A673 (cell line): ENCODE results near the gene SEC62. TPM values are rescaled to one million over a fixed set of nuclear protein-coding genes. Genes with fewer than 3 reads are reported as not detected.

Experiments
- BruUV-seq: library from RNA; stranded (reverse); fragments of 400-500 nt; replicated peaks from 2 replicates; lab custom pipeline; 2021; lab: Mats Ljungman, UMichigan
- CTCF ChIA-PET: fragments of 300-600 bp; sonication (Branson Sonifier 250); formaldehyde crosslinking; loops from one replicate; lab custom pipeline; 2022; ENCODE audit warnings: antibody characterized with exemption; lab: Charles Lee
- POLR2A ChIA-PET: fragments of 300-600 bp; sonication (Branson Sonifier 250); formaldehyde crosslinking; loops from one replicate; lab custom pipeline; 2022; ENCODE audit warnings: antibody characterized with exemption; ENCODE audit not compliant: low non-redundant PET; lab: Charles Lee
- DNase-seq: peaks from one replicate; pipeline ENCODE4 v3.0.0-alpha.2; 2015; ENCODE audit warnings: low spot score
- H3K27ac ChIP-seq: fragments of 200-600 bp; sonication (generic); 2 replicates; pipeline ENCODE4 v1.5.1; 2016; ENCODE audit warnings: mixed run types, low read depth, mild to moderate bottlenecking, mixed read lengths, antibody characterized with exemption, low read length; ENCODE audit not compliant: poor library complexity, severe bottlenecking
- H3K27me3 ChIP-seq: fragments of 200-600 bp; sonication (generic); replicated peaks from 2 replicates; pipeline ENCODE4 v1.6.1; 2017; ENCODE audit warnings: mixed run types, low read depth, mild to moderate bottlenecking, mixed read lengths, antibody characterized with exemption, low read length; ENCODE audit not compliant: insufficient read depth, poor library complexity
- H3K36me3 ChIP-seq: fragments of 200-600 bp; sonication (generic); 2 replicates; pipeline ENCODE4 v1.6.1; 2016; ENCODE audit warnings: mixed run types, mild to moderate bottlenecking, mixed read lengths, antibody characterized with exemption, low read length; ENCODE audit not compliant: insufficient read depth, poor library complexity, severe bottlenecking
- H3K4me1 ChIP-seq: fragments of 200-600 bp; sonication (generic); 2 replicates; pipeline ENCODE4 v1.6.1; 2017; ENCODE audit warnings: mixed run types, mild to moderate bottlenecking, mixed read lengths, antibody characterized with exemption, low read length; ENCODE audit not compliant: insufficient read depth, poor library complexity, severe bottlenecking
- H3K4me3 ChIP-seq: fragments of 200-600 bp; sonication (generic); 2 replicates; pipeline ENCODE4 v1.5.1; 2016; ENCODE audit warnings: low read depth, mixed run types, mild to moderate bottlenecking, mixed read lengths, low read length; ENCODE audit not compliant: poor library complexity, severe bottlenecking
- H3K9me3 ChIP-seq: fragments of 200-600 bp; sonication (generic); 2 replicates; pipeline ENCODE4 v1.6.1; 2016; ENCODE audit warnings: mixed run types, low read depth, mild to moderate bottlenecking, mixed read lengths, antibody characterized with exemption, low read length; ENCODE audit not compliant: poor library complexity, severe bottlenecking
- EZH2 ChIP-seq: fragments of 200-600 bp; sonication (generic); IDR thresholded peaks from 2 replicates; pipeline ENCODE4 v1.6.1; 2017; ENCODE audit warnings: borderline replicate concordance, low read depth, mild to moderate bottlenecking, mixed read lengths, antibody characterized with exemption, low read length; ENCODE audit not compliant: poor library complexity, severe bottlenecking
- intact Hi-C: fragments of 100-400 bp; cut with micrococcal nuclease; formaldehyde crosslinking; loops from one replicate; pipeline ENCODE4 v1.10.0; 2022; ENCODE audit not compliant: unreplicated experiment
- total RNA-seq: library from RNA; stranded (reverse); gene quantifications from 2 replicates; pipeline ENCODE4 v1.2.3, GENCODE V29; 2021
- TF ChIP-seq, protein P1 (sequence below): fragments of 300-800, 200-600 bp; sonication (generic); conservative IDR thresholded peaks from 2 replicates; pipeline ENCODE4 v1.5.1; 2017; ENCODE audit warnings: low read depth, mild to moderate bottlenecking, antibody characterized with exemption, low read length, moderate library complexity, mixed read lengths

The SEC62 gene
- total RNA-seq, 1 experiment from 2014 or later: 80.9 TPM

GRCh38 chr3:169955406-169955805 lies 11.2 kb upstream of the SEC62 start:
- no peaks in the 10 kb centered on the region for H3K4me1 ChIP-seq
- ChIA-PET POLR2A (no interaction called here), CTCF (no interaction called here)
- intact Hi-C loops: no loop called here
- no peak for DNase-seq
- no peak overlapping the region for H3K4me3 ChIP-seq
- BruUV-seq: no TSS peak
- no peaks in the 10 kb centered on the region for H3K9me3 ChIP-seq
- no peak overlapping the region for H3K27ac ChIP-seq
- no peaks in the 10 kb centered on the region for H3K27me3 ChIP-seq
- H3K36me3 ChIP-seq: no peaks in the 10 kb centered on the region
- TF ChIP-seq, protein P1, sequence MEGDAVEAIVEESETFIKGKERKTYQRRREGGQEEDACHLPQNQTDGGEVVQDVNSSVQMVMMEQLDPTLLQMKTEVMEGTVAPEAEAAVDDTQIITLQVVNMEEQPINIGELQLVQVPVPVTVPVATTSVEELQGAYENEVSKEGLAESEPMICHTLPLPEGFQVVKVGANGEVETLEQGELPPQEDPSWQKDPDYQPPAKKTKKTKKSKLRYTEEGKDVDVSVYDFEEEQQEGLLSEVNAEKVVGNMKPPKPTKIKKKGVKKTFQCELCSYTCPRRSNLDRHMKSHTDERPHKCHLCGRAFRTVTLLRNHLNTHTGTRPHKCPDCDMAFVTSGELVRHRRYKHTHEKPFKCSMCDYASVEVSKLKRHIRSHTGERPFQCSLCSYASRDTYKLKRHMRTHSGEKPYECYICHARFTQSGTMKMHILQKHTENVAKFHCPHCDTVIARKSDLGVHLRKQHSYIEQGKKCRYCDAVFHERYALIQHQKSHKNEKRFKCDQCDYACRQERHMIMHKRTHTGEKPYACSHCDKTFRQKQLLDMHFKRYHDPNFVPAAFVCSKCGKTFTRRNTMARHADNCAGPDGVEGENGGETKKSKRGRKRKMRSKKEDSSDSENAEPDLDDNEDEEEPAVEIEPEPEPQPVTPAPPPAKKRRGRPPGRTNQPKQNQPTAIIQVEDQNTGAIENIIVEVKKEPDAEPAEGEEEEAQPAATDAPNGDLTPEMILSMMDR: no peak
- TF ChIP-seq EZH2: no peak

DNA sequence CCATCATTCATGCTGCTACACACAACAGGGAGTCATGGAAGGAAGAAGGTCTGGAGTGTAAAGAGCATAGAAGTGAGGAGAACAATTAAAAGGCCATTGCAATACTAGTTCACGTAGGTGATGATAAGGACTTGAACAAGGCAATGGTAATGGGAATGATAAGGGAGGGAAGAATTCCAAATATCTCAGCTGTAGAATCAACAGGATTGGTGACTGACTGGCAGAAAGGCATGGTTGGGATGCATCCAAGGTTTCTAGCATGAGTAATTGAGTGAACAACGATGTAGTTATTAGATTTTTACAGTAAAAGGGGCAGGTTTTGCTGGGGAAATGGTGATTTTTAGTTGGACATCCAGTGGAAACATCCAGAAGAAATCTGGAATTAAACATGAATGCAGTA lies 2.4 kb upstream of the SEC62 start:
- H3K36me3 ChIP-seq: no peaks in the 10 kb centered on the region
- no TSS peak for BruUV-seq
- TF ChIP-seq EZH2: no peak
- TF ChIP-seq, protein P1: no peak
- H3K4me1 ChIP-seq: peaks cover 12% of the 10 kb centered on the region
- H3K27ac ChIP-seq: no peak overlapping the region
- POLR2A ChIA-PET: no interaction called here
- intact Hi-C loops: loop anchor here (10.0 kb wide), 1 partner anchor 199 kb away; the partner anchor contains the start of genes ACTRT3 and TERC
- no peak overlapping the region for H3K4me3 ChIP-seq
- H3K27me3 ChIP-seq: peaks cover 5% of the 10 kb centered on the region
- no peak for DNase-seq
- H3K9me3 ChIP-seq: no peaks in the 10 kb centered on the region
- CTCF ChIA-PET: no interaction called here

- Histone ChIP-seq H3K36me3 (no peaks in the 10 kb centered on the region), H3K27me3 (peaks cover 3% of the 10 kb centered on the region), H3K27ac (peak overlapping the region; percentile 94), H3K9me3 (no peaks in the 10 kb centered on the region), H3K4me1 (peaks cover 12% of the 10 kb centered on the region), H3K4me3 (peak overlapping the region; percentile 88)
- intact Hi-C loops: loop anchor here (10.0 kb wide), 1 partner anchor 201 kb away; the partner anchor contains the start of genes ACTRT3 and TERC
- TSS peak; percentile 78 for BruUV-seq
- no peak for TF ChIP-seq EZH2
- TF ChIP-seq, protein P1: no peak
- no peak for DNase-seq
- ChIA-PET CTCF (interaction anchor here (0.6 kb wide), 1 partner anchor 36 kb away, joined by 5 read pairs; no protein-coding TSS in a partner anchor), POLR2A (no interaction called here)
These were observed 812 bp upstream of the SEC62 start for GRCh38 chr3:169965562-169966427.
